SK-N-SH treated with all-trans-retinoic acid at 6 μM for 48 hours (cell line): Measurements from ENCODE around the gene PABPN1L.

Experiments used
- ATAC-seq: fragments of 200-7000 bp; cut with Tn5 transposase; 3 replicates; pipeline ENCODE4 v1.9.1; 2020; ENCODE audit warnings: mild to moderate bottlenecking, moderate library complexity
- ARNTL ChIP-seq: fragments of 450-650 bp; formaldehyde crosslinking; IDR thresholded peaks from 2 replicates; pipeline ENCODE4 v1.5.0; 2020; ENCODE audit warnings: low read depth, mild to moderate bottlenecking, moderate library complexity, borderline replicate concordance
- CREB5 ChIP-seq: fragments of 250-450 bp; sonication (Bioruptor Pico); IDR thresholded peaks from 2 replicates; pipeline ENCODE4 v1.5.1; 2020; ENCODE audit warnings: low read depth, mild to moderate bottlenecking, moderate library complexity
- CSRNP3 ChIP-seq: fragments of 250-450 bp; sonication (Bioruptor Pico); IDR thresholded peaks from 2 replicates; pipeline ENCODE4 v1.5.1; 2021; ENCODE audit warnings: mild to moderate bottlenecking, moderate library complexity
- ESRRG ChIP-seq: fragments of 250-450 bp; sonication (Bioruptor Pico); IDR thresholded peaks from 2 replicates; pipeline ENCODE4 v1.6.1; 2021; ENCODE audit warnings: mild to moderate bottlenecking
- GLIS3 ChIP-seq: fragments of 250-450 bp; sonication (Bioruptor Pico); IDR thresholded peaks from 2 replicates; pipeline ENCODE4 v1.5.0; 2020; ENCODE audit warnings: mild to moderate bottlenecking, moderate library complexity
- ISL1 ChIP-seq: fragments of 250-450 bp; sonication (Bioruptor Pico); IDR thresholded peaks from 2 replicates; pipeline ENCODE4 v2.1.2; 2022; ENCODE audit warnings: mild to moderate bottlenecking, moderate library complexity
- OSR1 ChIP-seq: fragments of 250-450 bp; sonication (Bioruptor Pico); IDR thresholded peaks from 2 replicates; pipeline ENCODE4 v1.8.0; 2022; ENCODE audit warnings: moderate library complexity, mild to moderate bottlenecking, inconsistent platforms
- PATZ1 ChIP-seq: fragments of 250-450 bp; sonication (Bioruptor Pico); IDR thresholded peaks from 2 replicates; pipeline ENCODE4 v1.8.0; 2020; ENCODE audit warnings: mild to moderate bottlenecking, moderate library complexity, borderline replicate concordance
- POU6F1 ChIP-seq: fragments of 250-450 bp; sonication (Bioruptor Pico); IDR thresholded peaks from 2 replicates; pipeline ENCODE4 v1.8.0; 2021; ENCODE audit warnings: low read depth, mild to moderate bottlenecking, moderate library complexity, borderline replicate concordance
- PPARA ChIP-seq: fragments of 250-450 bp; sonication (Bioruptor Pico); IDR thresholded peaks from 2 replicates; pipeline ENCODE4 v1.5.0; 2020; ENCODE audit warnings: mild to moderate bottlenecking, borderline replicate concordance
- SNAI2 ChIP-seq: fragments of 250-450 bp; sonication (Bioruptor Pico); IDR thresholded peaks from 2 replicates; pipeline ENCODE4 v1.5.0; 2020; ENCODE audit warnings: mild to moderate bottlenecking, moderate library complexity
- TCF4 ChIP-seq: fragments of 250-450 bp; sonication (Bioruptor Pico); IDR thresholded peaks from 2 replicates; pipeline ENCODE4 v1.8.0; 2021; ENCODE audit warnings: mild to moderate bottlenecking, moderate library complexity, borderline replicate concordance
- TSHZ2 ChIP-seq: fragments of 250-450 bp; sonication (Bioruptor Pico); IDR thresholded peaks from 2 replicates; pipeline ENCODE4 v1.5.0; 2020; ENCODE audit warnings: mild to moderate bottlenecking, moderate library complexity
- ZC3H10 ChIP-seq: fragments of 250-450 bp; sonication (Bioruptor Pico); IDR thresholded peaks from 2 replicates; pipeline ENCODE4 v1.5.1; 2021; ENCODE audit warnings: mild to moderate bottlenecking, moderate library complexity
- ZFP3 ChIP-seq: fragments of 250-450 bp; sonication (Bioruptor Pico); IDR thresholded peaks from 2 replicates; pipeline ENCODE4 v1.5.0; 2020; ENCODE audit warnings: mild to moderate bottlenecking, moderate library complexity
- ZFP30 ChIP-seq: fragments of 450-650 bp; formaldehyde crosslinking; IDR thresholded peaks from 2 replicates; pipeline ENCODE4 v1.5.0; 2022; ENCODE audit warnings: mild to moderate bottlenecking, moderate library complexity
- ZNF565 ChIP-seq: fragments of 450-650 bp; formaldehyde crosslinking; conservative IDR thresholded peaks from 2 replicates; pipeline ENCODE4 v1.5.0; 2020; ENCODE audit warnings: low read depth, mild to moderate bottlenecking, moderate library complexity
- ZNF70 ChIP-seq: fragments of 450-650 bp; formaldehyde crosslinking; IDR thresholded peaks from 2 replicates; pipeline ENCODE4 v1.5.0; 2020; ENCODE audit warnings: mild to moderate bottlenecking, moderate library complexity
- ZNF8 ChIP-seq: fragments of 450-650 bp; formaldehyde crosslinking; IDR thresholded peaks from 2 replicates; pipeline ENCODE4 v1.5.0; 2020; ENCODE audit warnings: mild to moderate bottlenecking, moderate library complexity

The PABPN1L gene

GRCh38 chr16:88816736-88817535, 49.5 kb downstream of the PABPN1L start:
- no peak for ATAC-seq
- TF ChIP-seq OSR1 (CRISPR knock-in tag) (no peak), SNAI2 (no peak), CREB5 (CRISPR knock-in tag) (no peak), ZC3H10 (CRISPR knock-in tag) (no peak), POU6F1 (CRISPR knock-in tag) (no peak)

- peak; percentile 24 for ATAC-seq
- no peak for TF ChIP-seq ESRRG
- TF ChIP-seq ZNF8 (CRISPR knock-in tag) = no peak
- no peak for TF ChIP-seq OSR1 (CRISPR knock-in tag)
- TF ChIP-seq SNAI2 = no peak
- no peak for TF ChIP-seq ZFP3 (CRISPR knock-in tag)
Measured at GRCh38 chr16:88815901-88816589, 50.4 kb downstream of the PABPN1L start.

GRCh38 chr16:88815227-88815626, 51.2 kb downstream of the PABPN1L start:
- no peak for ATAC-seq
- no peak for TF ChIP-seq TCF4 (CRISPR knock-in tag)
- TF ChIP-seq TSHZ2 = no peak
- no peak for TF ChIP-seq CSRNP3

GRCh38 chr16:88814144-88814502, 52.3 kb downstream of the PABPN1L start:
- ATAC-seq = no peak
- TF ChIP-seq TSHZ2 = no peak
- no peak for TF ChIP-seq ESRRG
- no peak for TF ChIP-seq OSR1 (CRISPR knock-in tag)
- no peak for TF ChIP-seq ZC3H10 (CRISPR knock-in tag)
- TF ChIP-seq ISL1 (CRISPR knock-in tag) = no peak
- TF ChIP-seq ZFP30 (CRISPR knock-in tag) = no peak
- TF ChIP-seq ZNF8 (CRISPR knock-in tag) = no peak
- TF ChIP-seq ARNTL (CRISPR knock-in tag) = no peak
- no peak for TF ChIP-seq ZNF70 (CRISPR knock-in tag)
- TF ChIP-seq CSRNP3 = no peak
- TF ChIP-seq ZNF565 = no peak
- no peak for TF ChIP-seq PPARA (CRISPR knock-in tag)
- TF ChIP-seq PATZ1 (CRISPR knock-in tag) = no peak
- TF ChIP-seq GLIS3 (CRISPR knock-in tag) = no peak
